Choroid plexus epithelial cell (primary cell): ENCODE data around the gene SLC22A14.

Experiments
- DNase-seq: peaks from one replicate; pipeline ENCODE4 v3.0.0-alpha.2; 2010; ENCODE audit warnings: low read depth
- H3K4me3 ChIP-seq: 2 replicates; pipeline ENCODE4 v1.5.1; 2011; ENCODE audit warnings: low read depth, mild to moderate bottlenecking, control low read depth, low read length, moderate library complexity
- CTCF ChIP-seq: conservative IDR thresholded peaks from 2 replicates; pipeline ENCODE4 v1.5.1; 2011; ENCODE audit warnings: low read depth, mild to moderate bottlenecking, control low read depth, inconsistent platforms, low read length, moderate library complexity

SLC22A14 gene

GRCh38 chr3:38260474-38260873 is 21.6 kb upstream of the SLC22A14 start:
- no peak for DNase-seq
- H3K4me3 ChIP-seq = no peak overlapping the region
- TF ChIP-seq CTCF = no peak

- no peak overlapping the region for H3K4me3 ChIP-seq
Observed at GRCh38 chr3:38264353-38264771, 17.7 kb upstream of the SLC22A14 start.

GRCh38 chr3:38264779-38265178 is 17.3 kb upstream of the SLC22A14 start:
- no peak for DNase-seq
- no peak overlapping the region for H3K4me3 ChIP-seq
- TF ChIP-seq CTCF = no peak

More at GRCh38 chr3:38264353-38264771, 17.7 kb upstream of the SLC22A14 start:
- no peak for DNase-seq
- no peak for TF ChIP-seq CTCF

- no peak for TF ChIP-seq CTCF
- DNase-seq = no peak
- H3K4me3 ChIP-seq = no peak within 1 kb of the TSS
Observed at GRCh38 chr3:38265604-38266307, 16.3 kb upstream of the SLC22A14 start, which contains the start of gene SLC22A13. SLC22A13 (plus strand) TSS chr3:38265812; CDS start chr3:38265861, 49 bp downstream.

- no peak for DNase-seq
- H3K4me3 ChIP-seq = no peak overlapping the region
- no peak for TF ChIP-seq CTCF
Observed at GRCh38 chr3:38266810-38267209, 15.3 kb upstream of the SLC22A14 start.

- no peak for TF ChIP-seq CTCF
- no peak for DNase-seq
- no peak overlapping the region for H3K4me3 ChIP-seq
Observed at GRCh38 chr3:38267662-38268061, 14.4 kb upstream of the SLC22A14 start.

- TF ChIP-seq CTCF = no peak
- no peak for DNase-seq
- H3K4me3 ChIP-seq = no peak overlapping the region
Observed at GRCh38 chr3:38268087-38268486, 14.0 kb upstream of the SLC22A14 start.
